OCI-LY1 (cell line): Measurements from ENCODE around the gene TRUB1.

ENCODE experiments used
- H2AFZ ChIP-seq: fragments of 200-600 bp; sonication (generic), shearing (Covaris generic); 2 replicates; pipeline ENCODE4 v1.6.0; 2014; ENCODE audit warnings: antibody characterized with exemption, mild to moderate bottlenecking, low read length
- H3F3A ChIP-seq: fragments of 200-600 bp; sonication (generic), shearing (Covaris generic); 2 replicates; pipeline ENCODE4 v1.6.0; 2014; ENCODE audit warnings: mild to moderate bottlenecking, antibody characterized with exemption, low read length, moderate library complexity; ENCODE audit not compliant: insufficient read depth
- H3K27ac ChIP-seq: fragments of 200-600 bp; sonication (generic); 2 replicates; pipeline ENCODE4 v1.5.1; 2014; ENCODE audit warnings: low read length, mixed run types, mild to moderate bottlenecking, low read depth; ENCODE audit not compliant: poor library complexity, severe bottlenecking
- H3K27me3 ChIP-seq: fragments of 200-600 bp; sonication (generic); 2 replicates; pipeline ENCODE4 v1.6.0; 2014; ENCODE audit warnings: antibody characterized with exemption, mild to moderate bottlenecking, low read length, moderate library complexity; ENCODE audit not compliant: insufficient read depth
- H3K36me3 ChIP-seq: fragments of 200-600 bp; sonication (generic); 2 replicates; pipeline ENCODE4 v1.6.1; 2014; ENCODE audit warnings: mild to moderate bottlenecking, antibody characterized with exemption, low read length, moderate library complexity, mixed read lengths; ENCODE audit not compliant: insufficient read depth
- H3K4me1 ChIP-seq: fragments of 200-600 bp; sonication (generic); 2 replicates; pipeline ENCODE4 v1.5.1; 2014; ENCODE audit warnings: mild to moderate bottlenecking, low read length, moderate library complexity; ENCODE audit not compliant: insufficient read depth, severe bottlenecking
- H3K4me2 ChIP-seq: fragments of 200-600 bp; sonication (generic), shearing (Covaris generic); 2 replicates; pipeline ENCODE4 v1.6.1; 2014; ENCODE audit warnings: low read length
- H3K4me3 ChIP-seq: fragments of 200-600 bp; sonication (generic); 2 replicates; pipeline ENCODE4 v1.5.1; 2014; ENCODE audit warnings: low read length, low read depth, mild to moderate bottlenecking, mixed read lengths; ENCODE audit not compliant: poor library complexity, severe bottlenecking
- H3K79me2 ChIP-seq: fragments of 200-600 bp; shearing (Covaris generic); 2 replicates; pipeline ENCODE4 v1.6.1; 2016; ENCODE audit warnings: mixed run types, low read length, mixed read lengths; ENCODE audit not compliant: insufficient read depth
- H3K9ac ChIP-seq: fragments of 200-600 bp; sonication (generic), shearing (Covaris generic); 2 replicates; pipeline ENCODE4 v1.6.1; 2014; ENCODE audit warnings: mild to moderate bottlenecking, low read length, mixed read lengths
- H3K9me2 ChIP-seq: fragments of 200-600 bp; sonication (generic), shearing (Covaris generic); 2 replicates; pipeline ENCODE4 v1.6.1; 2014; ENCODE audit warnings: low read depth, mild to moderate bottlenecking, low read length, mixed read lengths
- H3K9me3 ChIP-seq: fragments of 200-600 bp; shearing (Covaris generic); 2 replicates; pipeline ENCODE4 v1.6.1; 2014; ENCODE audit warnings: low read length, mixed read lengths
- H4K20me1 ChIP-seq: fragments of 200-600 bp; sonication (generic), shearing (Covaris generic); 2 replicates; pipeline ENCODE4 v1.6.0; 2016; ENCODE audit warnings: mild to moderate bottlenecking, low read length; ENCODE audit not compliant: insufficient read depth
- CTCF ChIP-seq: fragments of 200-600 bp; sonication (generic), shearing (Covaris generic); IDR thresholded peaks from 2 replicates; pipeline ENCODE4 v1.5.1; 2017; ENCODE audit warnings: mild to moderate bottlenecking, antibody characterized with exemption, low read length, moderate library complexity, mixed read lengths
- EZH2 ChIP-seq: fragments of 200-600 bp; sonication (generic), shearing (Covaris generic); IDR thresholded peaks from 2 replicates; pipeline ENCODE4 v1.8.0; 2017; ENCODE audit warnings: borderline replicate concordance, mixed run types, mild to moderate bottlenecking, antibody characterized with exemption, low read length, moderate library complexity, mixed read lengths

TRUB1 gene

GRCh38 chr10:114912470-114912859, 25.5 kb upstream of the TRUB1 start:
- no peaks in the 10 kb centered on the region for H4K20me1 ChIP-seq
- no peaks in the 10 kb centered on the region for H3K9me3 ChIP-seq
- no peaks in the 10 kb centered on the region for H3K79me2 ChIP-seq
- H3K4me3 ChIP-seq = no peak overlapping the region
- no peak overlapping the region for H3K4me2 ChIP-seq
- H3K9ac ChIP-seq = no peak overlapping the region
- no peak overlapping the region for H2AFZ ChIP-seq
- no peaks in the 10 kb centered on the region for H3K36me3 ChIP-seq
- no peaks in the 10 kb centered on the region for H3K9me2 ChIP-seq
- TF ChIP-seq CTCF = no peak
- no peak for TF ChIP-seq EZH2
- no peak overlapping the region for H3K27ac ChIP-seq
- H3K27me3 ChIP-seq = no peaks in the 10 kb centered on the region
- no peaks in the 10 kb centered on the region for H3K4me1 ChIP-seq
- H3F3A ChIP-seq = no peaks in the 10 kb centered on the region

- Histone ChIP-seq H4K20me1 (no peaks in the 10 kb centered on the region), H3K79me2 (no peaks in the 10 kb centered on the region), H3K4me2 (no peak overlapping the region), H3K4me3 (no peak overlapping the region), H3K4me1 (no peaks in the 10 kb centered on the region), H3K9me2 (no peaks in the 10 kb centered on the region), H2AFZ (no peak overlapping the region), H3K36me3 (no peaks in the 10 kb centered on the region), H3K9me3 (no peaks in the 10 kb centered on the region), H3F3A (no peaks in the 10 kb centered on the region), H3K27me3 (no peaks in the 10 kb centered on the region), H3K9ac (no peak overlapping the region), H3K27ac (no peak overlapping the region)
- no peak for TF ChIP-seq EZH2
- TF ChIP-seq CTCF = no peak
Observed at GRCh38 chr10:114914560-114914959, 23.4 kb upstream of the TRUB1 start.

GRCh38 chr10:114915294-114915693, 22.7 kb upstream of the TRUB1 start:
- no peaks in the 10 kb centered on the region for H3K27me3 ChIP-seq
- no peak overlapping the region for H3K4me2 ChIP-seq
- no peaks in the 10 kb centered on the region for H3K9me3 ChIP-seq
- TF ChIP-seq CTCF (no peak), EZH2 (no peak)
- H3K4me3 ChIP-seq = no peak overlapping the region
- no peaks in the 10 kb centered on the region for H3K79me2 ChIP-seq
- H3K9ac ChIP-seq = no peak overlapping the region
- H3F3A ChIP-seq = no peaks in the 10 kb centered on the region
- H2AFZ ChIP-seq = no peak overlapping the region
- no peak overlapping the region for H3K27ac ChIP-seq
- H4K20me1 ChIP-seq = no peaks in the 10 kb centered on the region
- H3K9me2 ChIP-seq = no peaks in the 10 kb centered on the region
- H3K4me1 ChIP-seq = no peaks in the 10 kb centered on the region
- H3K36me3 ChIP-seq = no peaks in the 10 kb centered on the region
